ENCODE data around the gene SHTN1. TPM values are rescaled to one million over a fixed set of nuclear protein-coding genes. Genes with fewer than 3 reads are reported as not detected.

Gene SHTN1
- total and polyA plus RNA-seq, 2 experiments from 2014 or later = 6.7 to 8.0 TPM

DNA sequence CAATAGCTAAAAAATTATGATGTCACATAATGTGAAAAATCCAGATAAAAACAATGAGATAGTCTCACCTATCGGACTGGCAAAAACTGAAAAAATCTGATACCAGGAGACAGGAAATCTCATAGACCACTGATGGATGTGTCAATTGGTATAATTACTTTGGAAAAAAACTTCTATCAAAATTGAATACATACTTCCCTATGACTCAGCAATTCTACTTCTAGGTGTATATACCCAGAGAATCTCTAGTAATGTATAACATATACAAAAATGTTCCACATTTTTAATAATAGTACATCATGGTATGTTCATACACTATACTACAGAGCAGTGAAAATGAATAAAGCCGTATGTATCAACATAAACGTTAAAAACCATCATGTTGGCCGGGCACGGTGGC, 34.9 kb downstream of the SHTN1 start:
- DNase-seq (ENCODE audit: low spot score) (no peak), ATAC-seq (no peak)
- Mint-ChIP-seq H3K36me3 (ENCODE audit: low read depth) (no peaks in the 10 kb centered on the region; the same call in 2 of the 3 replicates), H3K27me3 (ENCODE audit: insufficient read depth, low read depth, poor library complexity) (peaks cover 2% of the 10 kb centered on the region), H3K4me1 (peaks cover 12% of the 10 kb centered on the region), H3K9me3 (no peaks in the 10 kb centered on the region), H3K27ac (no peak overlapping the region), H3K4me3 (no peak overlapping the region)
- Histone ChIP-seq H3K27ac (ENCODE audit: low read depth) (no peak overlapping the region), H3K4me3 (no peak overlapping the region), H3K36me3 (ENCODE audit: insufficient read depth) (no peaks in the 10 kb centered on the region), H3K4me1 (ENCODE audit: insufficient read depth) (peaks cover 10% of the 10 kb centered on the region), H3K4me2 (no peak overlapping the region), H3F3A (replicated peaks; ENCODE audit: low read depth) (no peaks in the 10 kb centered on the region), H3K79me2 (replicated peaks; ENCODE audit: insufficient read depth) (no peaks in the 10 kb centered on the region), H3K27me3 (ENCODE audit: insufficient read depth) (no peaks in the 10 kb centered on the region), H3K9me2 (ENCODE audit: insufficient read depth) (no peaks in the 10 kb centered on the region), H4K20me1 (replicated peaks; ENCODE audit: insufficient read depth) (no peaks in the 10 kb centered on the region), H2AFZ (no peak overlapping the region)
- TF ChIP-seq STAT1 (IDR thresholded peaks at IDR 0.05; ENCODE audit: unreplicated experiment) = no peak

DNA sequence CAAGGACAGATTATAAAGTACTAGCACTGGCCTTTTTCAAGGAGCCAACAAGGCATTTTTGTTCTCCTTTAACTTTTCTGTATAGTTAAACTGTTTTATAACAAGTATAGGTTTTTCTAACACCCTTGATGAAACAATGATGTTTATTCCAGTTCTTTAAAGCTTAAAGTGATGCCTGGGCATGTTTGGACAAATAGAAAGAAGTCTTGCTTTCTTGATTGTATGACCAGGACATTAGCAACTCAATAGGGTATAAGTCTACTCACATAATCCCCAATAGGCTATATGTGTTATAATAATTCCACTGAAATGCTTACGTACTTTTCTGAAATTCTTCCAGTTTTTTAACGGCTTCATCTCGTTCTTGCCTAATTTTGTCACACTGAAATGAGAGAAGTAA, 36.7 kb downstream of the SHTN1 start:
- Histone ChIP-seq H3F3A (replicated peaks; ENCODE audit: low read depth) (no peaks in the 10 kb centered on the region), H3K4me1 (ENCODE audit: insufficient read depth) (no peaks in the 10 kb centered on the region), H3K27me3 (ENCODE audit: insufficient read depth) (no peaks in the 10 kb centered on the region), H3K4me2 (no peak overlapping the region), H3K9me2 (ENCODE audit: insufficient read depth) (no peaks in the 10 kb centered on the region), H3K4me3 (no peak overlapping the region), H4K20me1 (replicated peaks; ENCODE audit: insufficient read depth) (no peaks in the 10 kb centered on the region), H3K36me3 (ENCODE audit: insufficient read depth) (no peaks in the 10 kb centered on the region), H2AFZ (no peak overlapping the region), H3K79me2 (replicated peaks; ENCODE audit: insufficient read depth) (no peaks in the 10 kb centered on the region), H3K27ac (ENCODE audit: low read depth) (no peak overlapping the region)
- Mint-ChIP-seq H3K4me3 (no peak overlapping the region), H3K27me3 (ENCODE audit: insufficient read depth, low read depth, poor library complexity) (peaks cover 4% of the 10 kb centered on the region), H3K4me1 (peaks cover under 1% of the 10 kb centered on the region; the same call in 2 of the 3 replicates), H3K36me3 (ENCODE audit: low read depth) (no peaks in the 10 kb centered on the region; the same call in 2 of the 3 replicates), H3K9me3 (no peaks in the 10 kb centered on the region), H3K27ac (no peak overlapping the region)
- ATAC-seq (no peak), DNase-seq (ENCODE audit: low spot score) (no peak)
- TF ChIP-seq, protein P1, sequence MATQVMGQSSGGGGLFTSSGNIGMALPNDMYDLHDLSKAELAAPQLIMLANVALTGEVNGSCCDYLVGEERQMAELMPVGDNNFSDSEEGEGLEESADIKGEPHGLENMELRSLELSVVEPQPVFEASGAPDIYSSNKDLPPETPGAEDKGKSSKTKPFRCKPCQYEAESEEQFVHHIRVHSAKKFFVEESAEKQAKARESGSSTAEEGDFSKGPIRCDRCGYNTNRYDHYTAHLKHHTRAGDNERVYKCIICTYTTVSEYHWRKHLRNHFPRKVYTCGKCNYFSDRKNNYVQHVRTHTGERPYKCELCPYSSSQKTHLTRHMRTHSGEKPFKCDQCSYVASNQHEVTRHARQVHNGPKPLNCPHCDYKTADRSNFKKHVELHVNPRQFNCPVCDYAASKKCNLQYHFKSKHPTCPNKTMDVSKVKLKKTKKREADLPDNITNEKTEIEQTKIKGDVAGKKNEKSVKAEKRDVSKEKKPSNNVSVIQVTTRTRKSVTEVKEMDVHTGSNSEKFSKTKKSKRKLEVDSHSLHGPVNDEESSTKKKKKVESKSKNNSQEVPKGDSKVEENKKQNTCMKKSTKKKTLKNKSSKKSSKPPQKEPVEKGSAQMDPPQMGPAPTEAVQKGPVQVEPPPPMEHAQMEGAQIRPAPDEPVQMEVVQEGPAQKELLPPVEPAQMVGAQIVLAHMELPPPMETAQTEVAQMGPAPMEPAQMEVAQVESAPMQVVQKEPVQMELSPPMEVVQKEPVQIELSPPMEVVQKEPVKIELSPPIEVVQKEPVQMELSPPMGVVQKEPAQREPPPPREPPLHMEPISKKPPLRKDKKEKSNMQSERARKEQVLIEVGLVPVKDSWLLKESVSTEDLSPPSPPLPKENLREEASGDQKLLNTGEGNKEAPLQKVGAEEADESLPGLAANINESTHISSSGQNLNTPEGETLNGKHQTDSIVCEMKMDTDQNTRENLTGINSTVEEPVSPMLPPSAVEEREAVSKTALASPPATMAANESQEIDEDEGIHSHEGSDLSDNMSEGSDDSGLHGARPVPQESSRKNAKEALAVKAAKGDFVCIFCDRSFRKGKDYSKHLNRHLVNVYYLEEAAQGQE (IDR thresholded peaks at IDR 0.05; ENCODE audit: unreplicated experiment) = no peak
- TF ChIP-seq JUNB (IDR thresholded peaks at IDR 0.05; ENCODE audit: unreplicated experiment) = no peak
- TF ChIP-seq, protein P2, sequence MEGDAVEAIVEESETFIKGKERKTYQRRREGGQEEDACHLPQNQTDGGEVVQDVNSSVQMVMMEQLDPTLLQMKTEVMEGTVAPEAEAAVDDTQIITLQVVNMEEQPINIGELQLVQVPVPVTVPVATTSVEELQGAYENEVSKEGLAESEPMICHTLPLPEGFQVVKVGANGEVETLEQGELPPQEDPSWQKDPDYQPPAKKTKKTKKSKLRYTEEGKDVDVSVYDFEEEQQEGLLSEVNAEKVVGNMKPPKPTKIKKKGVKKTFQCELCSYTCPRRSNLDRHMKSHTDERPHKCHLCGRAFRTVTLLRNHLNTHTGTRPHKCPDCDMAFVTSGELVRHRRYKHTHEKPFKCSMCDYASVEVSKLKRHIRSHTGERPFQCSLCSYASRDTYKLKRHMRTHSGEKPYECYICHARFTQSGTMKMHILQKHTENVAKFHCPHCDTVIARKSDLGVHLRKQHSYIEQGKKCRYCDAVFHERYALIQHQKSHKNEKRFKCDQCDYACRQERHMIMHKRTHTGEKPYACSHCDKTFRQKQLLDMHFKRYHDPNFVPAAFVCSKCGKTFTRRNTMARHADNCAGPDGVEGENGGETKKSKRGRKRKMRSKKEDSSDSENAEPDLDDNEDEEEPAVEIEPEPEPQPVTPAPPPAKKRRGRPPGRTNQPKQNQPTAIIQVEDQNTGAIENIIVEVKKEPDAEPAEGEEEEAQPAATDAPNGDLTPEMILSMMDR (conservative IDR thresholded peaks at IDR 0.05; ENCODE audit: low read depth in 2 of 2) = no peak
- TF ChIP-seq ZNF114 (CRISPR knock-in tag; IDR thresholded peaks at IDR 0.05) = no peak
- TF ChIP-seq EZH2 (IDR thresholded peaks at IDR 0.05; ENCODE audit: low read depth, unreplicated experiment) = no peak
